Measurements from ENCODE around the gene CCDC179.
A peak's percentile ranks its signal among the peaks of the same experiment; 100 is the strongest.

Gene CCDC179

GRCh38 chr11:22878039-22878438 is 17.8 kb upstream of the CCDC179 start:
- Histone ChIP-seq H3K9me2 (replicated peaks; ENCODE audit: low read depth, low read length) (no peaks in the 10 kb centered on the region), H3K79me2 (ENCODE audit: insufficient read depth, low read length) (no peaks in the 10 kb centered on the region), H3K4me3 (ENCODE audit: low read length, poor library complexity, severe bottlenecking) (no peak overlapping the region), H3K27me3 (ENCODE audit: insufficient read depth, low read length, poor library complexity, severe bottlenecking) (no peaks in the 10 kb centered on the region), H3K4me2 (ENCODE audit: low read depth, low read length, poor library complexity, severe bottlenecking) (no peak overlapping the region), H2AFZ (ENCODE audit: low read length) (no peak overlapping the region), H3K36me3 (ENCODE audit: insufficient read depth, low read length) (no peaks in the 10 kb centered on the region), H4K20me1 (ENCODE audit: insufficient read depth, low read length, poor library complexity, severe bottlenecking) (no peaks in the 10 kb centered on the region), H3K9me3 (ENCODE audit: insufficient read depth, low read depth, low read length) (no peaks in the 10 kb centered on the region), H3K9ac (ENCODE audit: low read depth, low read length, poor library complexity, severe bottlenecking) (no peak overlapping the region), H3F3A (ENCODE audit: low read depth) (no peaks in the 10 kb centered on the region), H3K4me1 (ENCODE audit: insufficient read depth, low read length, poor library complexity, severe bottlenecking) (no peaks in the 10 kb centered on the region)
- no peak for TF ChIP-seq CTCF (conservative IDR thresholded peaks at IDR 0.05; ENCODE audit: low read length)
- no peak for TF ChIP-seq EZH2phosphoT487 (IDR thresholded peaks at IDR 0.05; ENCODE audit: borderline replicate concordance)

- Histone ChIP-seq H3K4me1 (ENCODE audit: insufficient read depth, low read length, poor library complexity, severe bottlenecking) (no peaks in the 10 kb centered on the region), H3K9me2 (replicated peaks; ENCODE audit: low read depth, low read length) (no peaks in the 10 kb centered on the region), H2AFZ (ENCODE audit: low read length) (no peak overlapping the region), H3K36me3 (ENCODE audit: insufficient read depth, low read length) (no peaks in the 10 kb centered on the region), H3K79me2 (ENCODE audit: insufficient read depth, low read length) (no peaks in the 10 kb centered on the region), H3K27me3 (ENCODE audit: insufficient read depth, low read length, poor library complexity, severe bottlenecking) (no peaks in the 10 kb centered on the region), H3K9me3 (ENCODE audit: insufficient read depth, low read depth, low read length) (no peaks in the 10 kb centered on the region), H3F3A (ENCODE audit: low read depth) (no peaks in the 10 kb centered on the region), H3K9ac (ENCODE audit: low read depth, low read length, poor library complexity, severe bottlenecking) (no peak overlapping the region), H3K4me3 (ENCODE audit: low read length, poor library complexity, severe bottlenecking) (no peak overlapping the region), H4K20me1 (ENCODE audit: insufficient read depth, low read length, poor library complexity, severe bottlenecking) (no peaks in the 10 kb centered on the region), H3K4me2 (ENCODE audit: low read depth, low read length, poor library complexity, severe bottlenecking) (no peak overlapping the region)
- TF ChIP-seq EZH2phosphoT487 (IDR thresholded peaks at IDR 0.05; ENCODE audit: borderline replicate concordance) (no peak), CTCF (conservative IDR thresholded peaks at IDR 0.05; ENCODE audit: low read length) (peak; percentile 91)
These were observed 15.7 kb upstream of the CCDC179 start for GRCh38 chr11:22875869-22876473.

- Histone ChIP-seq H3F3A (ENCODE audit: low read depth) (no peaks in the 10 kb centered on the region), H3K9me2 (replicated peaks; ENCODE audit: low read depth, low read length) (no peaks in the 10 kb centered on the region), H2AFZ (ENCODE audit: low read length) (no peak overlapping the region), H3K4me2 (ENCODE audit: low read depth, low read length, poor library complexity, severe bottlenecking) (no peak overlapping the region), H4K20me1 (ENCODE audit: insufficient read depth, low read length, poor library complexity, severe bottlenecking) (no peaks in the 10 kb centered on the region), H3K27me3 (ENCODE audit: insufficient read depth, low read length, poor library complexity, severe bottlenecking) (no peaks in the 10 kb centered on the region), H3K9me3 (ENCODE audit: insufficient read depth, low read depth, low read length) (no peaks in the 10 kb centered on the region), H3K4me3 (ENCODE audit: low read length, poor library complexity, severe bottlenecking) (no peak overlapping the region), H3K9ac (ENCODE audit: low read depth, low read length, poor library complexity, severe bottlenecking) (no peak overlapping the region), H3K36me3 (ENCODE audit: insufficient read depth, low read length) (no peaks in the 10 kb centered on the region), H3K4me1 (ENCODE audit: insufficient read depth, low read length, poor library complexity, severe bottlenecking) (no peaks in the 10 kb centered on the region), H3K79me2 (ENCODE audit: insufficient read depth, low read length) (no peaks in the 10 kb centered on the region)
- TF ChIP-seq CTCF (conservative IDR thresholded peaks at IDR 0.05; ENCODE audit: low read length) (no peak), EZH2phosphoT487 (IDR thresholded peaks at IDR 0.05; ENCODE audit: borderline replicate concordance) (no peak)
These were observed 9.1 kb upstream of the CCDC179 start for GRCh38 chr11:22869325-22869724.

All from Loucy (cell line).